Neural cell (in vitro differentiated cells): ENCODE results near the gene SCN1A. TPM values are rescaled to one million over a fixed set of nuclear protein-coding genes. Genes with fewer than 3 reads are reported as not detected.

Source experiments
- H2AFZ ChIP-seq: fragments of 200-600, 300-800 bp; sonication (generic), shearing (Covaris generic); 2 replicates; pipeline ENCODE4 v1.6.0; 2014; ENCODE audit warnings: low read depth, mild to moderate bottlenecking, antibody characterized with exemption, low read length, moderate library complexity
- H3F3A ChIP-seq: fragments of 200-600 bp; shearing (Covaris generic); 2 replicates; pipeline ENCODE4 v1.6.1; 2016; ENCODE audit warnings: mild to moderate bottlenecking, moderate library complexity, mixed read lengths, antibody characterized with exemption, low read length; ENCODE audit not compliant: insufficient read depth, poor library complexity, severe bottlenecking
- H3K27ac ChIP-seq: fragments of 200-600, 300-800 bp; sonication (generic), shearing (Covaris generic); 2 replicates; pipeline ENCODE4 v1.5.1; 2014; ENCODE audit warnings: mild to moderate bottlenecking, low read length, moderate library complexity
- H3K27me3 ChIP-seq: fragments of 300-800, 200-600 bp; sonication (generic), shearing (Covaris generic); 2 replicates; pipeline ENCODE4 v1.6.0; 2014; ENCODE audit warnings: mild to moderate bottlenecking, low read depth, low read length, moderate library complexity; ENCODE audit not compliant: insufficient read depth
- H3K36me3 ChIP-seq: fragments of 300-800, 200-600 bp; sonication (generic), shearing (Covaris generic); 2 replicates; pipeline ENCODE4 v1.5.1; 2014; ENCODE audit warnings: mild to moderate bottlenecking, antibody characterized with exemption, low read length, moderate library complexity; ENCODE audit not compliant: insufficient read depth
- H3K4me2 ChIP-seq: fragments of 300-800, 200-600 bp; sonication (generic), shearing (Covaris generic); 2 replicates; pipeline ENCODE4 v1.6.0; 2014; ENCODE audit warnings: mild to moderate bottlenecking, low read length
- H3K4me3 ChIP-seq: fragments of 300-800, 200-600 bp; sonication (generic), shearing (Covaris generic); 2 replicates; pipeline ENCODE4 v1.5.1; 2014; ENCODE audit warnings: mild to moderate bottlenecking, low read length, moderate library complexity
- H3K79me2 ChIP-seq: fragments of 200-600 bp; shearing (Covaris generic); replicated peaks from 2 replicates; pipeline ENCODE4 v1.6.0; 2014; ENCODE audit warnings: mild to moderate bottlenecking, low read length, moderate library complexity; ENCODE audit not compliant: insufficient read depth
- H3K9ac ChIP-seq: fragments of 300-800, 200-600 bp; sonication (generic), shearing (Covaris generic); 2 replicates; pipeline ENCODE4 v1.6.1; 2016; ENCODE audit warnings: mild to moderate bottlenecking, low read length, mixed read lengths
- H3K9me2 ChIP-seq: fragments of 200-600 bp; shearing (Covaris generic); 2 replicates; pipeline ENCODE4 v1.6.1; 2016; ENCODE audit warnings: mild to moderate bottlenecking, low read length, mixed read lengths; ENCODE audit not compliant: insufficient read depth
- H3K9me3 ChIP-seq: fragments of 200-600, 300-800 bp; sonication (generic), shearing (Covaris generic); 2 replicates; pipeline ENCODE4 v1.6.1; 2016; ENCODE audit warnings: mild to moderate bottlenecking, mixed run types, low read length, moderate library complexity, mixed read lengths
- H4K20me1 ChIP-seq: fragments of 200-600 bp; shearing (Covaris generic); 2 replicates; pipeline ENCODE4 v1.6.1; 2016; ENCODE audit warnings: mild to moderate bottlenecking, mixed run types; ENCODE audit not compliant: insufficient read depth
- CTCF ChIP-seq: fragments of 450-650 bp; IDR thresholded peaks from 2 replicates; pipeline ENCODE4 v1.5.1; 2014; ENCODE audit warnings: antibody characterized with exemption, mild to moderate bottlenecking, moderate library complexity; ENCODE audit not compliant: poor library complexity, severe bottlenecking
- EP300 ChIP-seq: fragments of 450-650 bp; conservative IDR thresholded peaks from 2 replicates; pipeline ENCODE4 v1.6.1; 2014; ENCODE audit warnings: antibody characterized with exemption, mild to moderate bottlenecking, moderate library complexity; ENCODE audit not compliant: poor library complexity, severe bottlenecking
- EZH2 ChIP-seq: fragments of 200-600, 300-800 bp; shearing (Covaris generic), sonication (generic); IDR thresholded peaks from 2 replicates; pipeline ENCODE4 v1.6.1; 2014; ENCODE audit warnings: antibody characterized with exemption, low read length, borderline replicate concordance, mild to moderate bottlenecking; ENCODE audit not compliant: insufficient read depth, poor library complexity, severe bottlenecking
- MXI1 ChIP-seq: fragments of 450-650 bp; conservative IDR thresholded peaks from 2 replicates; pipeline ENCODE4 v1.6.1; 2014; ENCODE audit warnings: antibody characterized with exemption, mild to moderate bottlenecking; ENCODE audit not compliant: poor library complexity, severe bottlenecking
- POLR2AphosphoS5 ChIP-seq: IDR thresholded peaks from 2 replicates; pipeline ENCODE4 v1.6.1; 2012
- RAD21 ChIP-seq: fragments of 450-650 bp; conservative IDR thresholded peaks from 2 replicates; pipeline ENCODE4 v1.6.1; 2014; ENCODE audit warnings: antibody characterized with exemption, mild to moderate bottlenecking, moderate library complexity
- REST ChIP-seq: IDR thresholded peaks from 2 replicates; pipeline ENCODE4 v1.6.1; 2012; ENCODE audit warnings: borderline replicate concordance
- SMC3 ChIP-seq: fragments of 450-650 bp; conservative IDR thresholded peaks from 2 replicates; pipeline ENCODE4 v1.6.1; 2014; ENCODE audit warnings: antibody characterized with exemption, mild to moderate bottlenecking, moderate library complexity; ENCODE audit not compliant: poor library complexity
- TAF1 ChIP-seq: IDR thresholded peaks from 2 replicates; pipeline ENCODE4 v1.6.1; 2012; ENCODE audit warnings: low read depth
- polyA plus RNA-seq: library from polyadenylated mRNA; depleted of rRNA; stranded (reverse); fragments of >200 nt; gene quantifications from 2 replicates; pipeline ENCODE4 v1.2.3, GENCODE V29; 2014

The SCN1A gene
- polyA plus RNA-seq, 1 donor from 2014 or later, result 1.0 TPM

- no peak overlapping the region for H3K4me3 ChIP-seq
- H4K20me1 ChIP-seq, result no peaks in the 10 kb centered on the region
- H3K36me3 ChIP-seq, result no peaks in the 10 kb centered on the region
- H3K9me2 ChIP-seq, result no peaks in the 10 kb centered on the region
- H3K9me3 ChIP-seq, result no peaks in the 10 kb centered on the region
- no peaks in the 10 kb centered on the region for H3F3A ChIP-seq
- H3K79me2 ChIP-seq, result no peaks in the 10 kb centered on the region
- H3K27ac ChIP-seq, result no peak overlapping the region
- H3K4me2 ChIP-seq, result no peak overlapping the region
- no peak overlapping the region for H2AFZ ChIP-seq
- H3K9ac ChIP-seq, result no peak overlapping the region
- TF ChIP-seq SMC3 (no peak), EZH2 (no peak), TAF1 (no peak), MXI1 (no peak), CTCF (no peak), POLR2AphosphoS5 (no peak), RAD21 (no peak), REST (no peak), EP300 (no peak)
- no peaks in the 10 kb centered on the region for H3K27me3 ChIP-seq
These were observed 36.0 kb upstream of the SCN1A start for GRCh38 chr2:166163775-166164174.

- H3K79me2 ChIP-seq, result no peaks in the 10 kb centered on the region
- H3K27ac ChIP-seq, result no peak overlapping the region
- H3K36me3 ChIP-seq, result no peaks in the 10 kb centered on the region
- H3K9me3 ChIP-seq, result no peaks in the 10 kb centered on the region
- H3K4me3 ChIP-seq, result no peak overlapping the region
- H3F3A ChIP-seq, result no peaks in the 10 kb centered on the region
- no peak overlapping the region for H2AFZ ChIP-seq
- H4K20me1 ChIP-seq, result no peaks in the 10 kb centered on the region
- H3K4me2 ChIP-seq, result no peak overlapping the region
- no peaks in the 10 kb centered on the region for H3K9me2 ChIP-seq
- H3K9ac ChIP-seq, result no peak overlapping the region
- no peaks in the 10 kb centered on the region for H3K27me3 ChIP-seq
- TF ChIP-seq CTCF, result no peak
- TF ChIP-seq SMC3, result no peak
- TF ChIP-seq RAD21, result no peak
- TF ChIP-seq EZH2, result no peak
- no peak for TF ChIP-seq TAF1
- TF ChIP-seq REST, result no peak
- TF ChIP-seq MXI1, result no peak
- TF ChIP-seq EP300, result no peak
- no peak for TF ChIP-seq POLR2AphosphoS5
These were observed 30.7 kb upstream of the SCN1A start for GRCh38 chr2:166158546-166158945.
